Mucosa of descending colon (tissue), 3 donors: ENCODE data around the gene TDP2. TPM values are rescaled to one million over a fixed set of nuclear protein-coding genes. Genes with fewer than 3 reads are reported as not detected.

Experiments used
- ATAC-seq: fragments of 200-7000 bp; cut with Tn5 transposase; one replicate; pipeline ENCODE4 v1.9.1; 2020; ENCODE audit warnings: mild to moderate bottlenecking, moderate library complexity
- DNase-seq, 3 donors: peaks; one replicate each; pipeline ENCODE4 v3.0.0-alpha.2; 2020
- H3K36me3 ChIP-seq: fragments of 200-600 bp; one replicate; pipeline ENCODE4 v1.8.0; 2021; ENCODE audit warnings: low read depth, mild to moderate bottlenecking
- H3K4me1 ChIP-seq: fragments of 200-600 bp; one replicate; pipeline ENCODE4 v1.8.0; 2021; ENCODE audit warnings: low read depth, mild to moderate bottlenecking
- H3K4me3 ChIP-seq: fragments of 200-600 bp; one replicate; pipeline ENCODE4 v1.8.0; 2021; ENCODE audit warnings: mild to moderate bottlenecking
- H3K9me3 ChIP-seq: fragments of 200-600 bp; one replicate; pipeline ENCODE4 v1.8.0; 2021; ENCODE audit warnings: mild to moderate bottlenecking
- intact Hi-C, 2 donors: fragments of 100-400 bp; cut with DNase I in 1 of 2; cut with micrococcal nuclease in 1 of 2; formaldehyde crosslinking; loops; one replicate each; pipeline versions ENCODE4 v1.11.0 to v1.11.1; 2022; cut with DNase I, micrococcal nuclease
- total RNA-seq, 3 donors: library from RNA; stranded (reverse); fragmentation: NEBNext Ultra II Directional in 2 of 3; extraction: Animal tissue kit (Norgen Biotek cat#: 25700) in 2 of 3; gene quantifications; one replicate each; pipeline versions ENCODE4 v1.2.1 to v1.2.4, GENCODE V29; 2021 to 2023
- TF ChIP-seq, protein P1 (sequence below): fragments of 200-600 bp; IDR thresholded peaks from one replicate; pipeline ENCODE4 v1.8.0; 2022; ENCODE audit warnings: antibody characterized with exemption, mild to moderate bottlenecking
- donor health status: DM: no; HTN: no; CAD: no; lungs with moderate emphysema.
- donor health status: DM: no; HTN: no; CAD: no.
- donor health status: DM: no; HTN: yes; CAD: no.

The TDP2 gene
- total RNA-seq, 3 donors from 2014 or later, result 146 to 343 (median 173) TPM

DNA sequence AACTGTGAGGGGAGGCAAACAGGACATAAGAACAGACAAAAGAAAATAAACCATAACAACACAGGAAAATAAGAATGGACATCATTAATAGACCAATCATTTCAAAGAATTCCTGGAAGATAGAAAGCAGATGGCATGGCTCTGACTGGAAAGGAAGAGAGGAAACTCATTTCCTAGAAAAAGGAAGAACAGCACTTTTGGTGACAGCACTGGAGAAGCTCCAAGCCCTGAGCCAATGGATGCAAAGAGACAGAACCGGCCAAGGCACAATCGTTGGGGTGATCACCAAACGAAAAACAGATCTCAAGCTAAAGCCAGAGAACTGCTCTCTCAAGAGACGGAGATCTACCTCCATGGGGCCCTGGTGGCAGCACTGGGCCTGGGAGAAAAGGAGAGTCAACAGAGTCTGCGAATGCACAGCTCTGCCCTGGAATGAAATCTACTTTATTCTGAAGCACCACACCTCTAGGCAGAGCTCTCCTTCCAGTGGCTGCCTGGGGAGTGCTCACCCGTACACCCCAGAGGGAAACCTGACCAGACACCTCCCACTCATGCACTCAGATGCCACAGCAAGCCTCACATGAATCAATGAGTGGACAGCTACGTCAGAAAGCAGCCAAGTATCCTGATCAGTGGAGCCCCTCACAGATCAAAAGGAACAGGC is 44.9 kb downstream of the TDP2 start:
- Histone ChIP-seq H3K36me3 (no peaks in the 10 kb centered on the region), H3K4me3 (no peak overlapping the region), H3K4me1 (no peaks in the 10 kb centered on the region), H3K9me3 (no peaks in the 10 kb centered on the region)
- TF ChIP-seq, protein P1, sequence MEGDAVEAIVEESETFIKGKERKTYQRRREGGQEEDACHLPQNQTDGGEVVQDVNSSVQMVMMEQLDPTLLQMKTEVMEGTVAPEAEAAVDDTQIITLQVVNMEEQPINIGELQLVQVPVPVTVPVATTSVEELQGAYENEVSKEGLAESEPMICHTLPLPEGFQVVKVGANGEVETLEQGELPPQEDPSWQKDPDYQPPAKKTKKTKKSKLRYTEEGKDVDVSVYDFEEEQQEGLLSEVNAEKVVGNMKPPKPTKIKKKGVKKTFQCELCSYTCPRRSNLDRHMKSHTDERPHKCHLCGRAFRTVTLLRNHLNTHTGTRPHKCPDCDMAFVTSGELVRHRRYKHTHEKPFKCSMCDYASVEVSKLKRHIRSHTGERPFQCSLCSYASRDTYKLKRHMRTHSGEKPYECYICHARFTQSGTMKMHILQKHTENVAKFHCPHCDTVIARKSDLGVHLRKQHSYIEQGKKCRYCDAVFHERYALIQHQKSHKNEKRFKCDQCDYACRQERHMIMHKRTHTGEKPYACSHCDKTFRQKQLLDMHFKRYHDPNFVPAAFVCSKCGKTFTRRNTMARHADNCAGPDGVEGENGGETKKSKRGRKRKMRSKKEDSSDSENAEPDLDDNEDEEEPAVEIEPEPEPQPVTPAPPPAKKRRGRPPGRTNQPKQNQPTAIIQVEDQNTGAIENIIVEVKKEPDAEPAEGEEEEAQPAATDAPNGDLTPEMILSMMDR, result no peak
- intact Hi-C loops, result no loop called here
- no peak for DNase-seq
- no peak for ATAC-seq

DNA sequence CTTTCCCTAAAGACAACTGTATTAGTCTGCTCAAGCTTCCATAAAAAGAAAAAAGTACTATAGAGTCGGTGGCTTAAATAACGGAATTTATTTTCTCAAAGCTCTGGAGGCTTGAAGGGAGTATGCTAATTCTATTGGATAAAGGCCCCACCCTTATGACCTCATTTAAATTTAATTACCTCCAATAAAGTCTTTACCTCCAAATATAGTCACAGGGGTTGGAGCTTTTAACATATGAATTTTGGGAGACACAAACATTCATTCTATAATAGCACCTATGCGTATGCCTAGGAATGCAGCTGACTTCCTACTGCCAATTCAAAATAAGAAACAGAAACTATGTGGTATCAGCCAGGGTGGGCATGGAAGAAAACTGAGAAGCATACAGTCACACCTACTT is 46.1 kb downstream of the TDP2 start:
- TF ChIP-seq, protein P1, result no peak
- intact Hi-C loops, result no loop called here
- ATAC-seq (no peak), DNase-seq (no peak)
- Histone ChIP-seq H3K4me1 (no peaks in the 10 kb centered on the region), H3K4me3 (no peak overlapping the region), H3K36me3 (no peaks in the 10 kb centered on the region), H3K9me3 (no peaks in the 10 kb centered on the region)

DNA sequence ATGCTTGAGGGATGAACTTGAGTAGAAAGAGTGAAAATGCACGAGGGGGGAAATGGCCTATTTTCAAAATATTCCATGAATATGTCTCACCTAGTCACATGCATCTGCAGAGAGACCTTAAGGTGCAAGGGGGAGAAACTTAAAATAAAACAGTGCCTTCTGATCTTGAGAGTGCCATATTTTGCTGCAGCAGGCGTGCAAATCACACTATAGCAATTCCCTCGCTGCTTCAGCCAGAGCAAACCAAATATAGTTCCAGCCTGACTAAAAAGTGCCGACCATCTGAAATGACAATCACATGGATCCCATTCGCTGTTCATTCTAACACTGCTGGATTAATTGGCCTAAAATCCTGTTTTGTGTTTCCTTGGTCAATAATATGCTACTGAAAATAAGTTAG is 47.0 kb downstream of the TDP2 start:
- H3K36me3 ChIP-seq, result no peaks in the 10 kb centered on the region
- no peak overlapping the region for H3K4me3 ChIP-seq
- TF ChIP-seq, protein P1, result no peak
- no peaks in the 10 kb centered on the region for H3K9me3 ChIP-seq
- no peak for ATAC-seq
- no peak for DNase-seq
- intact Hi-C loops, result no loop called here
- H3K4me1 ChIP-seq, result no peaks in the 10 kb centered on the region

DNA sequence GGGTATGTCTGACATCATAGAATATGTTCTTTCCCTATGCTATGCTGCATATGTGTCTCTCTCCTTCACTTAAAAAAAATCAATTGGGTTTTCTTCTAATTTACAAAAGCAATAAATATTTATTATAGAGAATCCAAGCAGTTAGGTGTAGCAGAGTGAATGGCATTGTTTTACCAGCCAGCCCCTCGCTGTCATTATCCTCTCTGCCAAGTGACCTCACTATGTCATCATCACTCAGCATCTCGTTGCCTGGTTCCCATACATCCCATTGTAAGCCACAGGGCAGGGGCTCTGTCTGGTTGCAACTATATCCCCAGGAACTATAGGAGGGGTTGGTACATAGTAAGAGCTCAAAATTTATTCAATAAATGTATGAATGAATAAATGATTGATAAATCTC is 52.1 kb downstream of the TDP2 start:
- H3K4me3 ChIP-seq, result no peak overlapping the region
- no peaks in the 10 kb centered on the region for H3K36me3 ChIP-seq
- no peaks in the 10 kb centered on the region for H3K4me1 ChIP-seq
- no peaks in the 10 kb centered on the region for H3K9me3 ChIP-seq
- intact Hi-C loops, result no loop called here
- TF ChIP-seq, protein P1, result no peak
- DNase-seq (no peak), ATAC-seq (no peak)

DNA sequence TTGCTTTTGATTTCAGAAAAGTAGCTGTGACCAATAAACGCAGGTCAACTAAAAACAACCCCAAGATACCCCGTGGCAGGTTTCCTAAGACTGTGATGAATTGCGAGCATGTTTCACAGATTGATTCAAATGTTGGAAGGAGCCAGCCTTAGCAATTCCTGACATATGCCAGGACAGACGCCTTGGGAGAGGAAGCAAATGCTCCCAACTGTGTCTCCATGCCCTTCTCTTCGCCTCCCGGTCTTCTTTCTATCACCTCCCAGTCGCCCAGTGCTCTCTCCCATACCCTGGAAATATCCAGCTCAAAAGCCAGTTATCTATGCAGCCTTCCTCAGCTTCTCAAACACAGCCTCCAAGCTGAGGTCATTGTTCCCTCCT is 52.7 kb downstream of the TDP2 start:
- Histone ChIP-seq H3K4me3 (no peak overlapping the region), H3K4me1 (no peaks in the 10 kb centered on the region), H3K36me3 (no peaks in the 10 kb centered on the region), H3K9me3 (no peaks in the 10 kb centered on the region)
- ATAC-seq (no peak), DNase-seq (no peak)
- TF ChIP-seq, protein P1, result no peak
- intact Hi-C loops, result no loop called here
